K562 (cell line): ENCODE results near the gene RACK1. TPM values are rescaled to one million over a fixed set of nuclear protein-coding genes. Genes with fewer than 3 reads are reported as not detected.

Experiments used
- C11orf30 ChIP-seq: fragments of 450-650 bp; IDR thresholded peaks from 2 replicates; pipeline ENCODE4 v1.6.1; 2016; ENCODE audit warnings: low read depth, mild to moderate bottlenecking
- ILK ChIP-seq: fragments of 450-650 bp; IDR thresholded peaks from 2 replicates; pipeline ENCODE4 v1.6.1; 2016; ENCODE audit warnings: missing genetic modification characterization, low read depth, mild to moderate bottlenecking, missing compliant biosample characterization, moderate library complexity, borderline replicate concordance
- MNT ChIP-seq, 2 experiments: fragments of 450-650 bp; conservative IDR thresholded peaks; 2 replicates each; pipeline ENCODE4 v1.6.1; 2017; ENCODE audit warnings: mild to moderate bottlenecking in 2 of 2, moderate library complexity in 2 of 2
- NCOA1 ChIP-seq: fragments of 450-650 bp; IDR thresholded peaks from 2 replicates; pipeline ENCODE4 v1.6.1; 2016; ENCODE audit warnings: low read depth
- PML ChIP-seq: IDR thresholded peaks from 2 replicates; pipeline ENCODE4 v1.6.1; 2012; ENCODE audit warnings: low read length, inconsistent platforms
- SIX5 ChIP-seq, 2 experiments: IDR thresholded peaks; 2 replicates each; pipeline ENCODE4 v1.6.1; 2011; ENCODE audit warnings: low read length in 2 of 2, borderline replicate concordance in 1 of 2, low read depth in 1 of 2, mild to moderate bottlenecking in 1 of 2, moderate library complexity in 1 of 2; ENCODE audit not compliant: insufficient read depth in 1 of 2
- ZNF253 ChIP-seq: fragments of 250-450 bp; sonication (Bioruptor Pico); conservative IDR thresholded peaks from 2 replicates; pipeline ENCODE4 v1.6.1; 2021; ENCODE audit warnings: mild to moderate bottlenecking
- polyA plus RNA-seq, 8 experiments: library from polyadenylated mRNA; depleted of rRNA in 4 of 8; stranded (reverse) in 5 of 8; unstranded in 3 of 8; fragments of >200 nt; fragmentation: Nextera tagmentation in 2 of 8; fragmentation: Illumina TruSeq in 1 of 8; extraction: Ambion mirVana in 2 of 8; extraction: Trizol in 1 of 8; gene quantifications; 2 replicates each; pipeline versions ENCODE4 v1.2.1 to v1.2.3, GENCODE V29; 2011 to 2014; ENCODE audit warnings: inconsistent platforms in 1 of 8, missing spikeins in 1 of 8
- total RNA-seq, 7 experiments: library from RNA; depleted of rRNA in 6 of 7; stranded (reverse); fragments of >200 nt in 6 of 7; fragmentation: Illumina TruSeq in 2 of 7; extraction: Trizol in 2 of 7; gene quantifications; 2 replicates each; pipeline versions ENCODE4 v1.2.1 to v1.2.3, GENCODE V29; 2011 to 2021; ENCODE audit warnings: low replicate concordance in 1 of 7
- TF ChIP-seq, protein P1 (sequence below): fragments of 450-650 bp; IDR thresholded peaks from 2 replicates; pipeline ENCODE4 v1.7.1; 2018; ENCODE audit warnings: mild to moderate bottlenecking, low read depth; ENCODE audit not compliant: partially characterized antibody
- TF ChIP-seq, protein P2 (sequence below), 2 experiments: fragments of 150-350 bp in 1 of 2; IDR thresholded peaks; 2 replicates each; pipeline ENCODE4 v1.6.1; 2012 to 2016; ENCODE audit warnings: low read depth in 2 of 2, low read length in 2 of 2, mild to moderate bottlenecking in 1 of 2, moderate library complexity in 1 of 2
- TF ChIP-seq, protein P3 (sequence below): sonication (generic); formaldehyde crosslinking; IDR thresholded peaks from 2 replicates; pipeline ENCODE4 v1.8.1; 2022; ENCODE audit warnings: missing genetic modification reagents
- TF ChIP-seq, protein P4 (sequence below): fragments of 250-450 bp; sonication (Bioruptor Pico); IDR thresholded peaks from 2 replicates; pipeline ENCODE4 v1.5.0; 2020; ENCODE audit warnings: mild to moderate bottlenecking
- TF ChIP-seq, protein P5 (sequence below): fragments of 250-450 bp; sonication (Bioruptor Pico); IDR thresholded peaks from 2 replicates; pipeline ENCODE4 v1.6.1; 2021; ENCODE audit warnings: mild to moderate bottlenecking

Gene RACK1
- total and polyA plus RNA-seq, 9 of the 15 experiments (the other 6 are each of a cell fraction or from before 2014, with no cell fraction given) = 2,303 to 5,311 (median 3,833) TPM

DNA sequence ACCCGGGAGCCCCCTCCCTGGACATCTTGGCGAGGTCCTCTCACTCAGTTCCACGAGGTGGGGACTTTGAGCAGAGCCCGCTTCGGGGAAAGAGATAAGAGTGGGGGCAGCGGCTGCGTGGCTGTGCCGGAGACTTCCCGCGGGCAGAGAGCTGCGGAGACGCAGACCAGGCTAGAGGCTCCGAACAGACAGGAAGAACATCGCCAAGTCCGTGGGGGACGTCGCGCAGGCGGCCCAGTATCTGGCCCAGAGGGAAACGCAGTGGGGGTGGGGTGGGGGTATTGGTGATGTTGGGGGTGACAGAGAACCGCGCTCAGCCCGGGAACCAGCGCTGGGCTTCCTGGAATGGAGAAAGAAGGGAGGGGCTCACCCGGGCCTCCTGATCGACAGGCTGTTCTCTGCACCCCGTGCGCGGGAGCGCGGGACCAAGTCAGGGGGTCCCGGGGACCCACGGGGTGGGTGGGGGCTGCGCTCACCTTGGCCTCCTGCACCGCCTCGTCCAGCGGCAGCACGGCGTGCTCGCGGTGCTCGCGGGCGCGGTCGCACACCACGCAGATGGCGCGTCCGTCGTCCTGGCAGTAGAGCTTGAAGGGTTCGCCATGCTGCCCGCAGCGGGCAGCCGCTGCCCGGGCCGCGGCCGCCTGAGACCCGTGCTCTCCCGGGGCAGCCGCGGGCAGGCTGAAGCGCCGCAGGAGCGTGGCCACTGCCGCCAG lies 39.4 kb downstream of the RACK1 start (continued):
- TF ChIP-seq, protein P1, sequence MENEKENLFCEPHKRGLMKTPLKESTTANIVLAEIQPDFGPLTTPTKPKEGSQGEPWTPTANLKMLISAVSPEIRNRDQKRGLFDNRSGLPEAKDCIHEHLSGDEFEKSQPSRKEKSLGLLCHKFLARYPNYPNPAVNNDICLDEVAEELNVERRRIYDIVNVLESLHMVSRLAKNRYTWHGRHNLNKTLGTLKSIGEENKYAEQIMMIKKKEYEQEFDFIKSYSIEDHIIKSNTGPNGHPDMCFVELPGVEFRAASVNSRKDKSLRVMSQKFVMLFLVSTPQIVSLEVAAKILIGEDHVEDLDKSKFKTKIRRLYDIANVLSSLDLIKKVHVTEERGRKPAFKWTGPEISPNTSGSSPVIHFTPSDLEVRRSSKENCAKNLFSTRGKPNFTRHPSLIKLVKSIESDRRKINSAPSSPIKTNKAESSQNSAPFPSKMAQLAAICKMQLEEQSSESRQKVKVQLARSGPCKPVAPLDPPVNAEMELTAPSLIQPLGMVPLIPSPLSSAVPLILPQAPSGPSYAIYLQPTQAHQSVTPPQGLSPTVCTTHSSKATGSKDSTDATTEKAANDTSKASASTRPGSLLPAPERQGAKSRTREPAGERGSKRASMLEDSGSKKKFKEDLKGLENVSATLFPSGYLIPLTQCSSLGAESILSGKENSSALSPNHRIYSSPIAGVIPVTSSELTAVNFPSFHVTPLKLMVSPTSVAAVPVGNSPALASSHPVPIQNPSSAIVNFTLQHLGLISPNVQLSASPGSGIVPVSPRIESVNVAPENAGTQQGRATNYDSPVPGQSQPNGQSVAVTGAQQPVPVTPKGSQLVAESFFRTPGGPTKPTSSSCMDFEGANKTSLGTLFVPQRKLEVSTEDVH = no peak
- TF ChIP-seq, protein P2, sequence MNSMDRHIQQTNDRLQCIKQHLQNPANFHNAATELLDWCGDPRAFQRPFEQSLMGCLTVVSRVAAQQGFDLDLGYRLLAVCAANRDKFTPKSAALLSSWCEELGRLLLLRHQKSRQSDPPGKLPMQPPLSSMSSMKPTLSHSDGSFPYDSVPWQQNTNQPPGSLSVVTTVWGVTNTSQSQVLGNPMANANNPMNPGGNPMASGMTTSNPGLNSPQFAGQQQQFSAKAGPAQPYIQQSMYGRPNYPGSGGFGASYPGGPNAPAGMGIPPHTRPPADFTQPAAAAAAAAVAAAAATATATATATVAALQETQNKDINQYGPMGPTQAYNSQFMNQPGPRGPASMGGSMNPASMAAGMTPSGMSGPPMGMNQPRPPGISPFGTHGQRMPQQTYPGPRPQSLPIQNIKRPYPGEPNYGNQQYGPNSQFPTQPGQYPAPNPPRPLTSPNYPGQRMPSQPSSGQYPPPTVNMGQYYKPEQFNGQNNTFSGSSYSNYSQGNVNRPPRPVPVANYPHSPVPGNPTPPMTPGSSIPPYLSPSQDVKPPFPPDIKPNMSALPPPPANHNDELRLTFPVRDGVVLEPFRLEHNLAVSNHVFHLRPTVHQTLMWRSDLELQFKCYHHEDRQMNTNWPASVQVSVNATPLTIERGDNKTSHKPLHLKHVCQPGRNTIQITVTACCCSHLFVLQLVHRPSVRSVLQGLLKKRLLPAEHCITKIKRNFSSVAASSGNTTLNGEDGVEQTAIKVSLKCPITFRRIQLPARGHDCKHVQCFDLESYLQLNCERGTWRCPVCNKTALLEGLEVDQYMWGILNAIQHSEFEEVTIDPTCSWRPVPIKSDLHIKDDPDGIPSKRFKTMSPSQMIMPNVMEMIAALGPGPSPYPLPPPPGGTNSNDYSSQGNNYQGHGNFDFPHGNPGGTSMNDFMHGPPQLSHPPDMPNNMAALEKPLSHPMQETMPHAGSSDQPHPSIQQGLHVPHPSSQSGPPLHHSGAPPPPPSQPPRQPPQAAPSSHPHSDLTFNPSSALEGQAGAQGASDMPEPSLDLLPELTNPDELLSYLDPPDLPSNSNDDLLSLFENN (IDR thresholded peaks at IDR 0.05; ENCODE audit: low read depth in 2 of 2, low read length in 2 of 2) = no peak
- TF ChIP-seq SIX5 (IDR thresholded peaks at IDR 0.05; ENCODE audit: borderline replicate concordance in 1 of 2, insufficient read depth in 1 of 2, low read depth in 1 of 2, low read length in 2 of 2) (no peak), NCOA1 (no peak), ILK (tag) (no peak), MNT (conservative IDR thresholded peaks at IDR 0.05) (peak; percentile 11 to 35; a peak in 1 of 4 replicates), PML (no peak), ZNF253 (CRISPR knock-in tag) (no peak), C11orf30 (no peak)
- TF ChIP-seq, protein P3, sequence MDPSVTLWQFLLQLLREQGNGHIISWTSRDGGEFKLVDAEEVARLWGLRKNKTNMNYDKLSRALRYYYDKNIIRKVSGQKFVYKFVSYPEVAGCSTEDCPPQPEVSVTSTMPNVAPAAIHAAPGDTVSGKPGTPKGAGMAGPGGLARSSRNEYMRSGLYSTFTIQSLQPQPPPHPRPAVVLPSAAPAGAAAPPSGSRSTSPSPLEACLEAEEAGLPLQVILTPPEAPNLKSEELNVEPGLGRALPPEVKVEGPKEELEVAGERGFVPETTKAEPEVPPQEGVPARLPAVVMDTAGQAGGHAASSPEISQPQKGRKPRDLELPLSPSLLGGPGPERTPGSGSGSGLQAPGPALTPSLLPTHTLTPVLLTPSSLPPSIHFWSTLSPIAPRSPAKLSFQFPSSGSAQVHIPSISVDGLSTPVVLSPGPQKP (CRISPR knock-in tag) = no peak
- TF ChIP-seq, protein P4, sequence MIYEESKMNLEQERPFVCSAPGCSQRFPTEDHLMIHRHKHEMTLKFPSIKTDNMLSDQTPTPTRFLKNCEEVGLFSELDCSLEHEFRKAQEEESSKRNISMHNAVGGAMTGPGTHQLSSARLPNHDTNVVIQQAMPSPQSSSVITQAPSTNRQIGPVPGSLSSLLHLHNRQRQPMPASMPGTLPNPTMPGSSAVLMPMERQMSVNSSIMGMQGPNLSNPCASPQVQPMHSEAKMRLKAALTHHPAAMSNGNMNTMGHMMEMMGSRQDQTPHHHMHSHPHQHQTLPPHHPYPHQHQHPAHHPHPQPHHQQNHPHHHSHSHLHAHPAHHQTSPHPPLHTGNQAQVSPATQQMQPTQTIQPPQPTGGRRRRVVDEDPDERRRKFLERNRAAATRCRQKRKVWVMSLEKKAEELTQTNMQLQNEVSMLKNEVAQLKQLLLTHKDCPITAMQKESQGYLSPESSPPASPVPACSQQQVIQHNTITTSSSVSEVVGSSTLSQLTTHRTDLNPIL (CRISPR knock-in tag) = no peak
- TF ChIP-seq, protein P5, sequence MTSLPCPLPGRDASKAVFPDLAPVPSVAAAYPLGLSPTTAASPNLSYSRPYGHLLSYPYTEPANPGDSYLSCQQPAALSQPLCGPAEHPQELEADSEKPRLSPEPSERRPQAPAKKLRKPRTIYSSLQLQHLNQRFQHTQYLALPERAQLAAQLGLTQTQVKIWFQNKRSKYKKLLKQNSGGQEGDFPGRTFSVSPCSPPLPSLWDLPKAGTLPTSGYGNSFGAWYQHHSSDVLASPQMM (CRISPR knock-in tag) = no peak
